Retinal pigment epithelial cell (primary cell): Measurements from ENCODE around the gene SHF.

Source experiments
- DNase-seq: peaks from one replicate; pipeline ENCODE4 v3.0.0-alpha.2; 2010; ENCODE audit warnings: low read depth
- H3K4me3 ChIP-seq: 2 replicates; pipeline ENCODE4 v1.5.1; 2011; ENCODE audit warnings: mild to moderate bottlenecking, low read length, control low read depth, moderate library complexity
- TF ChIP-seq, protein P1 (sequence below): conservative IDR thresholded peaks from 2 replicates; pipeline ENCODE4 v1.5.1; 2011; ENCODE audit warnings: low read depth, low read length, control low read depth, inconsistent platforms

Gene SHF

DNA sequence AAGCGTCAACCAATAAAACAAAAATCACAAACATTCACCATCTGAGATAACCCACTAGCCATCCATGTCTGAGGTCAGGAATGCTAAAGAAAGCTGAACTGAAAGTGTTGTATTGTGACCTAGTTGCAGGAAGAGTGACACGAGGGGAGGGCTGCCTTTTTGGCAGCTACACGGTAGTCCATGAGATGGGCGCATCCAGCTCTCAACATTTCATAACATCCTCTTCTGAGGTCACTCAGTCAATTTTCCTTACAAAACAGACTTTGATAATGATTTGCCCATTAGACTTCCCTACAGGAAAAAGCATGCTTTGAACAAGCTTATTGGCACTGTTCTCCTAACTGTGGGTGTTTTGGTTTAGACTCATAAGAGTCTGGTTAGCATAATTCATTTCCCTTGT lies 15.4 kb upstream of the SHF start:
- DNase-seq, result no peak
- H3K4me3 ChIP-seq, result no peak overlapping the region
- TF ChIP-seq, protein P1, sequence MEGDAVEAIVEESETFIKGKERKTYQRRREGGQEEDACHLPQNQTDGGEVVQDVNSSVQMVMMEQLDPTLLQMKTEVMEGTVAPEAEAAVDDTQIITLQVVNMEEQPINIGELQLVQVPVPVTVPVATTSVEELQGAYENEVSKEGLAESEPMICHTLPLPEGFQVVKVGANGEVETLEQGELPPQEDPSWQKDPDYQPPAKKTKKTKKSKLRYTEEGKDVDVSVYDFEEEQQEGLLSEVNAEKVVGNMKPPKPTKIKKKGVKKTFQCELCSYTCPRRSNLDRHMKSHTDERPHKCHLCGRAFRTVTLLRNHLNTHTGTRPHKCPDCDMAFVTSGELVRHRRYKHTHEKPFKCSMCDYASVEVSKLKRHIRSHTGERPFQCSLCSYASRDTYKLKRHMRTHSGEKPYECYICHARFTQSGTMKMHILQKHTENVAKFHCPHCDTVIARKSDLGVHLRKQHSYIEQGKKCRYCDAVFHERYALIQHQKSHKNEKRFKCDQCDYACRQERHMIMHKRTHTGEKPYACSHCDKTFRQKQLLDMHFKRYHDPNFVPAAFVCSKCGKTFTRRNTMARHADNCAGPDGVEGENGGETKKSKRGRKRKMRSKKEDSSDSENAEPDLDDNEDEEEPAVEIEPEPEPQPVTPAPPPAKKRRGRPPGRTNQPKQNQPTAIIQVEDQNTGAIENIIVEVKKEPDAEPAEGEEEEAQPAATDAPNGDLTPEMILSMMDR, result no peak

GRCh38 chr15:45201869-45202268 lies 14.1 kb upstream of the SHF start:
- TF ChIP-seq, protein P1, result no peak

GRCh38 chr15:45201557-45201859 lies 13.7 kb upstream of the SHF start:
- H3K4me3 ChIP-seq, result no peak overlapping the region
- TF ChIP-seq, protein P1, result no peak
- DNase-seq, result no peak

More at GRCh38 chr15:45201869-45202268, 14.1 kb upstream of the SHF start:
- DNase-seq, result no peak
- H3K4me3 ChIP-seq, result no peak overlapping the region

DNA sequence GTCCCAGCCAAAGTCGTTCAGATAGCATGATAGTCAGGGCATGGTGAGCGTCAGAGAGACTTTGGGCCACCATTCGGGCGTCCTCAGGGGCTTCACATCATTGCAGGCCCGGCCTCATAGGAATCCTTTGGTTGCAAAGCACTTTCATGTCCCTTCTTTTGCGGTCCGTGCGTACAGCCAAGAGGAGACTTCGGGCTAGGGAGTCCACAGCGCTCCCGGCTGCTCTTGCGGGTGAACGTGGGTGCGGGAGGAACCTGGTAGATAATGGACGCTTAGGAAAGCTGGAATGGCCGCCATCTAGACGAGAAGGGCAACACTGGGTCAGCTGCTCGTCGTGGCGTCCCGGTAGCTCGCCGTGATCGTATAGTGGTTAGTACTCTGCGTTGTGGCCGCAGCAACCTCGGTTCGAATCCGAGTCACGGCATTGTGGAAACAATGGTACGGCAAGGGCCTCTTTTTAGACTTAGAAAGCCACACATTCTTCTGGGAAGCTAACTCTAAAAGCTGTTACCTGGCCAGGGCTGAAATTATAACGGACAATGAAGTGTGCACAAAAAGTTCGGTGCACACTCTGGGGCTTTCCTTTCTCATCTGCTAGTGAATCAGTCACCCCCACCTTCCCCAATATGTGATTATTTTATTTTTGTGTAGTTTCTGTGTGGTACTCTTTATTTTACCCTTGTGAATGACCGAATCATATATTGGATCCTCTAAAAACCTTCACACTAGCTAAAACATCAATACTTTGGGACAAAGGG lies 13.2 kb upstream of the SHF start:
- H3K4me3 ChIP-seq, result peak overlapping the region; percentile 94
- DNase-seq, result no peak
- TF ChIP-seq, protein P1, result no peak

DNA sequence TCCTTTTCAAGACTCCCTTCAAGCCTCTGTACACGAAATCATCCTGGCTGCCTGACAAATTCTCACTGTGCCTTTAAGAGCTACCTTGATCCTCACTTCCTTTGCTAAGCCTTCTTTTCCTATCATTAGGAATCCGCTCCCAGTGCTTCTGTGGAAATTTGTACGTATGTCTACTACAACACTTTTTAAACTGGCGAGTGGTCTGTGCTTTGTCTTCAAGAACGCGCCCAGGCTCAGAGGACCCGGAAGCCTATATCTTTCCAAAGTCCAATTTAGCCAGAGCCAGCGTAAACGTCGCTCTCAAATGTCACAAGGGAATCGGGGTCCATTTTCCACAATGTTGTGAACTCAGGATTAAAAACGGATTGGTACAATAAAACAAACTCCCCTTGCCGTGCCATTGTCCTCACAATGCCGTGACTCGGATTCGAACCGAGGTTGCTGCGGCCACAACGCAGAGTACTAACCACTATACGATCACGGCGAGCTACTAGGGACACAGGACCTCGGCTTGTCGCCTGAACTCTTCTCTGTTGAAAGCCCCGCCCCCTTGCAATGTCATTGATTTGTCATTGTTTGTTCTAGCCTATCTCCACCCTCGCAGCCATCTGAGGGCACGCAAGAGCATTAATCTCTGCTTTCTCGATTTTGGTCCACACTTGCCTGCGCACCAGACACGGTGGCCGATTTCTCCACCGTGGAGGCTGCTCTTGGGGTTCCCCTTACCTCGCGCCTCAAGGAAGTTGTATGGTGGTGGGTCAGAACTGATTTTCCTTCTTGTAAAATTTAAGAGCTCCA lies 12.4 kb upstream of the SHF start:
- peak overlapping the region; percentile 94 for H3K4me3 ChIP-seq
- TF ChIP-seq, protein P1, result no peak
- DNase-seq, result peak; percentile 72

GRCh38 chr15:45199136-45199810 lies 11.5 kb upstream of the SHF start:
- TF ChIP-seq, protein P1, result no peak
- no peak for DNase-seq
- H3K4me3 ChIP-seq, result peak overlapping the region; percentile 94
